ENCODE results near the gene GLP1R.

GRCh38 chr6:39088331-39088730 lies 39.8 kb downstream of the GLP1R start:
- TF ChIP-seq CTCF (conservative IDR thresholded peaks at IDR 0.05; ENCODE audit: low read length): peak; percentile 41
- TF ChIP-seq EZH2phosphoT487 (IDR thresholded peaks at IDR 0.05; ENCODE audit: borderline replicate concordance): no peak

Measured in Loucy (cell line).